Subcutaneous adipose tissue (tissue), 4 donors: ENCODE measurements around the gene FAM227B. TPM values are rescaled to one million over a fixed set of nuclear protein-coding genes. Genes with fewer than 3 reads are reported as not detected.

ENCODE experiments used
- total RNA-seq, 4 donors: library from RNA; depleted of rRNA; stranded (reverse); fragments of >200 nt; gene quantifications; one replicate each; pipeline ENCODE4 v1.1.0, GENCODE V29; 2016
- TF ChIP-seq, protein P1 (sequence below): fragments of 450-650 bp; IDR thresholded peaks from one replicate; pipeline ENCODE4 v1.5.1; 2016; ENCODE audit warnings: low read depth, mild to moderate bottlenecking, control low read depth, antibody characterized with exemption, moderate library complexity

FAM227B gene
- total RNA-seq, 4 donors from 2014 or later = 1.1 to 3.2 (median 1.7) TPM; not detected in 1

DNA sequence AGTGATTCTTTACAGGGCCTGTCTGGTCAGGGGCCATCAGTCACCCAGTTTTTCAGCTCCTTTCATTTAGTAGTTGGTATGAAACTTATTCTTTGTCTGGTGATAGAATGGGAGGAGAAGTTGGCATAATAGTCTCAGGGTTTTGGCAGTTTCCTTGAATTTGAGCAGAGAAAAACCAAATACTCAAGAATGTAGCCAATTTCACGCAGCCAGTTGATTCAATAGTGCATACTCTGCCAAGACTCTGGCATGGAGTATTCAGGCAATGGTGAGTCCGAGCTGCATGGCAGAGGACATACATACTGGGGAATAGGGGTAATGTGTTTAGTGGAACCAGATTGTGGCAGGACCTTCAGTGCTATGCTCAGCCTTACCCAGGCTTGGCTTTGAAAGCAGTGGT, 332.2 kb downstream of the FAM227B start:
- TF ChIP-seq, protein P1, sequence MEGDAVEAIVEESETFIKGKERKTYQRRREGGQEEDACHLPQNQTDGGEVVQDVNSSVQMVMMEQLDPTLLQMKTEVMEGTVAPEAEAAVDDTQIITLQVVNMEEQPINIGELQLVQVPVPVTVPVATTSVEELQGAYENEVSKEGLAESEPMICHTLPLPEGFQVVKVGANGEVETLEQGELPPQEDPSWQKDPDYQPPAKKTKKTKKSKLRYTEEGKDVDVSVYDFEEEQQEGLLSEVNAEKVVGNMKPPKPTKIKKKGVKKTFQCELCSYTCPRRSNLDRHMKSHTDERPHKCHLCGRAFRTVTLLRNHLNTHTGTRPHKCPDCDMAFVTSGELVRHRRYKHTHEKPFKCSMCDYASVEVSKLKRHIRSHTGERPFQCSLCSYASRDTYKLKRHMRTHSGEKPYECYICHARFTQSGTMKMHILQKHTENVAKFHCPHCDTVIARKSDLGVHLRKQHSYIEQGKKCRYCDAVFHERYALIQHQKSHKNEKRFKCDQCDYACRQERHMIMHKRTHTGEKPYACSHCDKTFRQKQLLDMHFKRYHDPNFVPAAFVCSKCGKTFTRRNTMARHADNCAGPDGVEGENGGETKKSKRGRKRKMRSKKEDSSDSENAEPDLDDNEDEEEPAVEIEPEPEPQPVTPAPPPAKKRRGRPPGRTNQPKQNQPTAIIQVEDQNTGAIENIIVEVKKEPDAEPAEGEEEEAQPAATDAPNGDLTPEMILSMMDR = no peak

GRCh38 chr15:49287481-49287880, 333.1 kb downstream of the FAM227B start:
- TF ChIP-seq, protein P1 = no peak

DNA sequence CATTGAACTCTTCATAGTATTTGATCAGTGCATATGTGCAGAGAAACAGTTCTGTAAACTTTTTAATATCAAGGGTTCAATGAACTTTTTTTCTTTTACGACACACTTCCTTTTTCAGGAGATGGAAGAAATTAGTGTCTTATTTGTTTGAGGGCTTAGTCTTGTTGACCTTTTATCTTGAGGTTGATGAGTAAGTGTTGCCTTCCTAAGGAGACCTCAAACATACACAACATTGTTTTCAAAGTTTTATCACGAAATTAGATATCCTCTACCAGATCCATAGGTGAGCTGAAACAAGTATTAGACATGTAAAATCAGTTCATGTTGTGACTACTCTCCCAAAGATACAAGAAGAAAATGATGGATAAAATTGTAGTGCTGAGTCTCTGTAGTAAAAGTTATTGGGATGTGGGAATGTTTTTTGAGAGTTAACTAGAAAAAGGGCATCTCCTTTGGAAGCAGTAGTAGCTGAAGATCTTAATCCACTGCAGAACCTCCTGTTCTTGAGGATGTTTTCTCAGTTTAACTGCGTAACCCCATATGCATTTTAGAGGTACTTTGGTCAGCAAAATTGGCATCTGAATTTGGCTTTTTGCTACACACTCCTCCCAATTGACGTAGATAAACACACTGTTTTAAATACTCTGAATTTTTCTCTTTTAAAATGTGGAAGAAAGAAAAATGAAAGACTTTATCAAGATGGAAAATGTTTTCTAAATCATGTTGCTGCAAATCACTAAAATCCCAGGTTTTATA, 333.8 kb downstream of the FAM227B start:
- TF ChIP-seq, protein P1 = no peak

DNA sequence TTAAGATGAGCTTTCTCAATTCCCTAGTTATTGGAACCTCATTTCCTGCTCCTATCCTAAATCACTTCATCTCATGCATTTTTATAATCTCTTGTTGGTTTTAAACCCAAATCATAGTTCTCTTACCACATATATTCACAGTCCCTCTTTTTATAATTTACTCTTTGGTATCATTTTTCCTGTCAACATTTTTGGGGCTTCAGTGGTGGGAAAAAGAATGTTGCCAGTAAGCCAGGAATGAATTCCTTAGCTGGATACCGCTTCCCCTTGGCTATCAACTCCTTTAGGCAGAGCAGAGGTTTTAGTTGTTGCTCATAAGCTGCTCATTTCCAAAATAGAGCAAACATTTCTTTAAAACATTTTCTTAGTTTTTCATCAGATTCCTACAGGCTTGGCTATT, 338.3 kb downstream of the FAM227B start:
- TF ChIP-seq, protein P1 = no peak

- TF ChIP-seq, protein P1 = no peak
Measured at GRCh38 chr15:49279521-49280456, 340.8 kb downstream of the FAM227B start.

DNA sequence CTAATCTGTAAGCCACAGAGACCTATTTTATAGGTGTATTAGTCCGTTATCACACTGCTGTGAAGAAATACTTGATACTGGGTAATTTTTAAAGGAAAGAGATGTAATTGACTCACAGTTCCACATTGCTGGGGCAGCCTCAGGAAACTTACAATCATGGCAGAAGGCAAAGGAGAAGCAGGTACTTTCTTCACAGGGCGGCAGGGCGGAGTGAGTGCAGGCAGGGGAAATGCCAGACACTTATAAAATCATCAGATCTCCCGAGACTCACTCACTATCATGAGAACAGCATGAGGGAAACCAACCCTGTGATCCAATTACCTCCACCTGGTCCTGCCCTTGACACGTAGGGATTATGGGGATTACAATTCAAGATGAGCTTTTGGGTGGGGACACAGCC, 341.9 kb downstream of the FAM227B start:
- TF ChIP-seq, protein P1 = no peak

Other genes starting within 250 kb of the FAM227B start
- gene FGF7, start 197.6 kb downstream of the FAM227B start, total RNA-seq = 100 to 1,000 TPM in 1 of 4 donors, 10 to 100 TPM in 3; 29.2 to 109 (median 55.8) TPM
- 10 to 100 TPM; 15.3 to 48.9 (median 34.8) TPM for gene DTWD1, start 230 bp upstream of the FAM227B start, total RNA-seq